HG03103 (cell line): Measurements from ENCODE around the gene CCDC158.
"Not testable (repeated sequence)": the region's sequence is repeated elsewhere in the genome, so short reads cannot be mapped to it uniquely, and the experiment has no call there.

Experiments used
- ATAC-seq: cut with Tn5 transposase; IDR thresholded peaks from one replicate; pipeline ENCODE4 v1.9.1; 2021; ENCODE audit warnings: low read depth; ENCODE audit not compliant: unreplicated experiment

CCDC158 gene

GRCh38 chr4:76374798-76375197, 46.1 kb downstream of the CCDC158 start:
- ATAC-seq, result no peak

DNA sequence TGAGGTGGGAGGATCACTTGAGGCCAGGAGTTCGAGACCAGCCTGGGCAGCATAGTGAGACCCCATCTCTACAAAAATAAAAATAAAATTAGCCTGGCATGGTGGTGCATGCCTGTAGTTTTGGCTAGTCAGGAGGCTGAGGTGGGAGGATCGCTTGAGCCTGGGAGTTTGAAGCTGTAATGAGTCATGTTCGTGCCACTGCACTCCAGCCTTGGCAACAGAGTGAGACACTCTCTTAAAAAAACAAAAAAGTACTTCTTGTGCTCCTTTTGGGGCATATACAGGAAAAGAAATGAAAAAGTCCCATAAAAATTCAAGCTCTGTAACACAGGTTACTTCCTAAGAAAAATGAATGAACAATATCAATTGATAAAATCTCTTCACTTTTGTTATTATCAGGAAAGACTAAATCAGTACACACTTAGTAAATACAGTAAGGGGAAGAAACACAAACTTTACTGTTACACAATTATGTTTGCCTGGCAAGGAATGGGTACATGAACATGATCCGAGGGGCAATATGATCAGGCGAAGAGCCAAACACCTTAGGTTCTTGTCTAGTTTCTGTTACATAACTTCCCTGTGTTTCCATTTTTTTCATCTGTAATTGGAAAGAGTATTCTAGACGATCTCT, 46.9 kb downstream of the CCDC158 start:
- no peak for ATAC-seq

DNA sequence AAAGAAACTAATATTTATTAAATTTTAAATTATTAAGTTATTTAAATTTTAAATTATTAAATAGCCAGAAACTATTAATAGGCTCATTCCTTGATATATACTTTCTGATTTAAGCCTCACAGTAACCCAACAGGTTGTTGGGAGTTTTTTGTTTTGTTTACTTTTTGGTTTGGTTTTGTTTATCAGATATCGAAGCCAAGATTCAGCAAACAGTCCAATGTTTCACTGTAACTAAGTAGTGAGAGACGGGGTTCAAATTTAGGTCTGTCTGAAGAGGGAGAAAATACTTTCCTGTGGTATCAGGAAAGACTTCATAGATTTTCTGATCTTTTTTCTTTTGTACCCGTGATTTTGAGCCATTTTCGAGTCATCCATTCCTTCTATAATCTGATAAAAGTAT, 54.2 kb downstream of the CCDC158 start:
- ATAC-seq, result no peak

DNA sequence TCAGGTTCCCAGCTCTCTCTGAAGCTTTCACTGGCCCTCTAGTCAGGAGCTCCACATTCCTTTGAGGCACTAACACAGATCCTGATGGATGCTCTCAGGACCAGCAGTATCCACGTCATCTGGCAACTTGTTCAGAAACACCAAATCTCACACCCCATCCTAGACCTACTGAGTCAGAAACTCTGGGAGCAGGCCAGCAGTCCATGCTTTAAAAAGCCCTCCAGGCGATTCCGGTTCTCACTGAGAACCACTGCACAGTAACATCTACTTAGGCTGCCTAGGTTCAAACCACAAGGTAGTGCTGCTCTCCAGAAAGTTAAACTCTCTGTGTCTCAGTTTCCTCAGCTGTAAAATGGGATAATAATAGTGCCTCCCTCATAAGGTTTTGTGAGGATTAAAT, 55.3 kb downstream of the CCDC158 start:
- ATAC-seq, result no peak

GRCh38 chr4:76364763-76365162, 56.2 kb downstream of the CCDC158 start:
- no peak for ATAC-seq

GRCh38 chr4:76363556-76364290, 57.2 kb downstream of the CCDC158 start:
- no peak for ATAC-seq

DNA sequence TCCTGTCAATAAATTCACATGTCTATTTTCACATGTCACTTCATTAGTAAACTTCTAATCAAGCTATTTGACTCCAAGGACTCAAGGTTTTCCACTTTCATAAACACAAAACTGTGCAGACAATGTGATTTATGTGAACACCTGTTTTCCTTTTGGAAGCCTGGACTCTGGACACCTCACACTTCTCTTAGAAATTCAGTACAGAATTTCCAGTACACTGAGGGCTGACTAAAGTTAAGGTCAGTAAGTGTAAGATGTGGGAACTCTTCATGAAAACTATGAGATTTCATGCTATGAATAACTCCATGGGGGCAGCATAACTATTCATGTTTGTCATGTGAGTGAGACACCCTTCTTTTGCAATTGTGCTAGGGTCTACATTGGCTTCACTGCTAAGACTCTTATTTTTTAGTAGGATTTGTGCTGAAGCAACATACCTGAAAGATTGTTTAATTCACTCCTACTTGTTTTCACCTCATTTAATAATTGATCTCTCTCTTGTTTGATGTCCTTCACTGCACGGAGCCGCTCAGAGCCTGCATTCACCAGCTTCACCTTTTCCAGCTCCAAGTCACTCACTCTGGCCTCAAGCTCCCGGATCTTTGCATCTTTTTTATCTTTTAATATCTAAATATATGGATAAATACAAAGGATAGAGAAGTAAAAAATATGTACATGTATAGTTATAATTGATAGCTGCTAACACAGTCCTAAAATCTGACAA, 59.1 kb downstream of the CCDC158 start:
- ATAC-seq, result no peak

DNA sequence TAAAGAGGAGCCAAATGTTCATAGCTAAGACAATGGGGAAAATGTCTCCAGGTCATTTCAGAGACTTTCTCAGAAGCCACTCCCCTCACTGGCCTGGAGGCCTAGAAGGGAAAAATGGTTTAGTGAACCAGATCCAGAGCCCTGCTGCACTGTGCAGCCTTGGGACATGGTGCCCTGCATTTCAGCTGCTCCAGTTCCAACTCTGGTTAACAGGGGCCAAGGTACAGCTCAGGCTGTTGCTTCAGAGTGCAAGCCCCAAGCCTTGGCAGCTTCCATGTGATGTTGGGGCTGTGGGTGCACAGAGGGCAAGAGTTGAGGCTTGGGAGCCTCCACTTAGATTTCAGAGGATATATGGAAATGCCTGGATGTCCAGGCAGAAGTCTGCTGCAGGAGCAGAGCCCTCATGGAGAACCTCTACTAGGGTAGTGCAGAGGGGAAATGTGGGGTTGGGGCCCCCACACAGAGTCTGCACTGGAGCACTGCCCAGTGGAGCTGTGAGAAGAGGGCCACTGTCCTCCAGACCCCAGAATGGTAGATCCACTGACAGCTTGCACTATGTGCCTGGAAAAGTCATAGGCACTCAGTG, 61.0 kb downstream of the CCDC158 start:
- ATAC-seq, result not testable (repeated sequence)

GRCh38 chr4:76357981-76358380, 63.0 kb downstream of the CCDC158 start:
- no peak for ATAC-seq

GRCh38 chr4:76354517-76355473, 66.1 kb downstream of the CCDC158 start:
- ATAC-seq, result no peak

DNA sequence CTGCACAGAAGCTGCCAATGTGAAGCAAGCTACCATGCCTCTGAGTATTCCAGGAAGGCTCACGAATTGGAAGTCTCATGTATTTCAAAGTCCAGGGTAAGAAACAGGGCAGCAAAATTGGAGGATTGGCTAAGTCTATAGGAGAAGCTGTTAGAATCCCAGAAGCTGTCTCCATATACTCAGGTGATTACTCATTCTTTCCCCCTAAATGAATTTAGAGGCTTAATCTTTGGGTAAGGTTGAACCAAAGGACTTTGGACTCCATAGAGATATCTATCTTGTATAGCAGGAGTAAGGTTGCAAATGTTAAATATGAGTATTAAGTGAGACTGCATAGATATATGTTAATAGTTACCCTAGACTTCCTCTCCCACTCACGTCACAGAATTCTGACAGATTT, 78.1 kb downstream of the CCDC158 start:
- no peak for ATAC-seq

GRCh38 chr4:76342191-76342590, 78.8 kb downstream of the CCDC158 start:
- no peak for ATAC-seq

- no peak for ATAC-seq
These were observed 79.9 kb downstream of the CCDC158 start for GRCh38 chr4:76341063-76341462.

- ATAC-seq, result no peak
These were observed 81.6 kb downstream of the CCDC158 start for GRCh38 chr4:76339364-76339763.

DNA sequence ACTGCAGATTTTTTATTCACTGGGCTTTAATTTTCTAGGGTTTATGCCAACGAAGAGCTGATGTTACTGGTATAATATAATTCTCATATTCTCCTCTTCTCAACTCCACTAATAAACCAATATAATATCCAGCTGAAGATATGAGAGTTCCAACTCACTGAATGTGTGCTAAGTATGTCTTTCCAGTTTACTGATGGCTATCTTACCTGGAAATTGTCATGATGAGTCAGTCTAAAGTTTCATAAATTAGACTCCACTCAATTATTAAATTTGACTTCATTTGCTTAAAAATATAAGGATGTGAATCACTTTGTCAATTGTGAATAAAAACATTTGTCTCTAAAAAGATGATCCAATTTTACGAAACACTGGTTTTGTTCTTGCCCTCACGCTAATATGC, 86.1 kb downstream of the CCDC158 start:
- no peak for ATAC-seq

DNA sequence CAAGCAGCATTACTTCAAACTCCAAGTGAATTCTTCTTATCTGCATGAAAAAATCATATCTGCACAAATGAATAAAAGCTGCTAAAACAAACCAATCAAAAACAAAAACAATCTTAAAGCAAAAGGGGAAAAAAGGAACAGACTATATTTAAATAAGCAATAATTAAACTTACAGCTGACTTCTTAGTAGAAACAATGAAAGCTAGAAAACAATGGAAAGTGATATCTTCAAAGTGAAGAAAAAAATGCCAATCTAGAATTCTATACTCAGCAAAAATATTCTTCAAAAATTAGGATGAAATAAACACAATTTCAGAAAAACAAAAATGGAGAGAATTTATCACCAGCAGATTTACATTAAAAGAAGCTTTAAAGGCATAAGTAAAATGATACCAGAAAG, 94.4 kb downstream of the CCDC158 start:
- ATAC-seq, result no peak

DNA sequence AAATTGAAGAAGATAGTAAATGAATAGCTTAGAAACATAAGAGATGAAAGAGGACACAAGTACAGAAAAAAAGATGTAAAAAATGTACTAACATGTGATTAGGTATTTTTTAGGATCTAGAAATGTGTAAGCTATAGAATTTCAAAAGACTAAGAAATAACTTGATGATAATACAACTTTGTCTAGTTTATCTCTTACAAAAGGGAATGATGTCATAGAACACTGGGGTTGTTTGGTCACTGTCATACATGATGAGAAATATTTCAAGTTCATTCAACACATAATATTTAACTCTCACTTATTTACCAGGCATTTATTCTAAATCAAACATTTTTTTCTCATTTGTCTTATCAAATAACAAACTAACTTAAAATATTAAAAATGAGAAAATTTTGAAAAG, 95.9 kb downstream of the CCDC158 start:
- ATAC-seq, result no peak

DNA sequence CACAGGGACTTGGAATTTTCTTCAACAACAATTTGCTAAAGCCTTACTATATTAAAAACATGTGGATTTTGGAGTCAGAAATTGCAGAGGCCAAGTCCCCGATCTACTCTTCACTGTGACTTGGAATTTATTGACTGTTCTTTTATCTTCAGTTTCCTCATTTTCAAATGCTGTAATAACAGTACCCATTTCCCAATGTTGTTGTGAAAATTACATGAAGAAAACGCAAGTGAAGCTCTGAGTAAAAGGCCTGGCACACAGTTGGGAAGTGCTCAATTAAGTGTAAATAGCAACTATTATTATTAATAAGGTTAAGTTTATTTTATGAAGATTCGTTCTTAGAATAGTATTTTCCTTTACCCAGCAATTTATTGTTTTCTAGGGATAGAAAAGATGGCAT, 98.7 kb downstream of the CCDC158 start:
- no peak for ATAC-seq

DNA sequence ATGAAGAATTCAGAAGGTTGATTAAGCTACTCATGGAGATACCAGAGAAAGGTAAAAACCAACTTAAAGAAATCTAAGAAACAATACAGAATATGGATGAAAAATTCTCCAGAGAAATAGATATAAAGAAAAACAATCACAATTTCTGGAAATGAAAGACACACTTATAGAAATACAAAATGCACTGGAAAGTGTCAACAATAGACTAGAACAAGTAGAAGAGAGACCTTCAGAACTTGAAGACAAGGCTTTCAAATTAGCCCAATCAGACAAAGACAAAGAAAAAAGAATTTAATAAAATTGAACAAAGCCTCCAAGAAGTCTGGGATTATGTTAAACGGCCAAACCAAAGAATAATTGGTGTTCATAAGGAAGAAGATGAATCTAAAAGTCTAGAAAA, 104.8 kb downstream of the CCDC158 start:
- ATAC-seq, result no peak

GRCh38 chr4:76315267-76315918, 105.5 kb downstream of the CCDC158 start:
- no peak for ATAC-seq
